Neural cell (in vitro differentiated cells): ENCODE data around the gene STX1B. TPM values are rescaled to one million over a fixed set of nuclear protein-coding genes. Genes with fewer than 3 reads are reported as not detected.

Source experiments
- H2AFZ ChIP-seq: fragments of 200-600, 300-800 bp; sonication (generic), shearing (Covaris generic); 2 replicates; pipeline ENCODE4 v1.6.0; 2014; ENCODE audit warnings: low read depth, mild to moderate bottlenecking, antibody characterized with exemption, low read length, moderate library complexity
- H3F3A ChIP-seq: fragments of 200-600 bp; shearing (Covaris generic); 2 replicates; pipeline ENCODE4 v1.6.1; 2016; ENCODE audit warnings: mild to moderate bottlenecking, moderate library complexity, mixed read lengths, antibody characterized with exemption, low read length; ENCODE audit not compliant: insufficient read depth, poor library complexity, severe bottlenecking
- H3K27ac ChIP-seq: fragments of 200-600, 300-800 bp; sonication (generic), shearing (Covaris generic); 2 replicates; pipeline ENCODE4 v1.5.1; 2014; ENCODE audit warnings: mild to moderate bottlenecking, low read length, moderate library complexity
- H3K27me3 ChIP-seq: fragments of 300-800, 200-600 bp; sonication (generic), shearing (Covaris generic); 2 replicates; pipeline ENCODE4 v1.6.0; 2014; ENCODE audit warnings: mild to moderate bottlenecking, low read depth, low read length, moderate library complexity; ENCODE audit not compliant: insufficient read depth
- H3K36me3 ChIP-seq: fragments of 300-800, 200-600 bp; sonication (generic), shearing (Covaris generic); 2 replicates; pipeline ENCODE4 v1.5.1; 2014; ENCODE audit warnings: mild to moderate bottlenecking, antibody characterized with exemption, low read length, moderate library complexity; ENCODE audit not compliant: insufficient read depth
- H3K4me2 ChIP-seq: fragments of 300-800, 200-600 bp; sonication (generic), shearing (Covaris generic); 2 replicates; pipeline ENCODE4 v1.6.0; 2014; ENCODE audit warnings: mild to moderate bottlenecking, low read length
- H3K4me3 ChIP-seq: fragments of 300-800, 200-600 bp; sonication (generic), shearing (Covaris generic); 2 replicates; pipeline ENCODE4 v1.5.1; 2014; ENCODE audit warnings: mild to moderate bottlenecking, low read length, moderate library complexity
- H3K79me2 ChIP-seq: fragments of 200-600 bp; shearing (Covaris generic); replicated peaks from 2 replicates; pipeline ENCODE4 v1.6.0; 2014; ENCODE audit warnings: mild to moderate bottlenecking, low read length, moderate library complexity; ENCODE audit not compliant: insufficient read depth
- H3K9ac ChIP-seq: fragments of 300-800, 200-600 bp; sonication (generic), shearing (Covaris generic); 2 replicates; pipeline ENCODE4 v1.6.1; 2016; ENCODE audit warnings: mild to moderate bottlenecking, low read length, mixed read lengths
- H3K9me2 ChIP-seq: fragments of 200-600 bp; shearing (Covaris generic); 2 replicates; pipeline ENCODE4 v1.6.1; 2016; ENCODE audit warnings: mild to moderate bottlenecking, low read length, mixed read lengths; ENCODE audit not compliant: insufficient read depth
- H3K9me3 ChIP-seq: fragments of 200-600, 300-800 bp; sonication (generic), shearing (Covaris generic); 2 replicates; pipeline ENCODE4 v1.6.1; 2016; ENCODE audit warnings: mild to moderate bottlenecking, mixed run types, low read length, moderate library complexity, mixed read lengths
- H4K20me1 ChIP-seq: fragments of 200-600 bp; shearing (Covaris generic); 2 replicates; pipeline ENCODE4 v1.6.1; 2016; ENCODE audit warnings: mild to moderate bottlenecking, mixed run types; ENCODE audit not compliant: insufficient read depth
- EP300 ChIP-seq: fragments of 450-650 bp; conservative IDR thresholded peaks from 2 replicates; pipeline ENCODE4 v1.6.1; 2014; ENCODE audit warnings: antibody characterized with exemption, mild to moderate bottlenecking, moderate library complexity; ENCODE audit not compliant: poor library complexity, severe bottlenecking
- EZH2 ChIP-seq: fragments of 200-600, 300-800 bp; shearing (Covaris generic), sonication (generic); IDR thresholded peaks from 2 replicates; pipeline ENCODE4 v1.6.1; 2014; ENCODE audit warnings: antibody characterized with exemption, low read length, borderline replicate concordance, mild to moderate bottlenecking; ENCODE audit not compliant: insufficient read depth, poor library complexity, severe bottlenecking
- MXI1 ChIP-seq: fragments of 450-650 bp; conservative IDR thresholded peaks from 2 replicates; pipeline ENCODE4 v1.6.1; 2014; ENCODE audit warnings: antibody characterized with exemption, mild to moderate bottlenecking; ENCODE audit not compliant: poor library complexity, severe bottlenecking
- POLR2AphosphoS5 ChIP-seq: IDR thresholded peaks from 2 replicates; pipeline ENCODE4 v1.6.1; 2012
- RAD21 ChIP-seq: fragments of 450-650 bp; conservative IDR thresholded peaks from 2 replicates; pipeline ENCODE4 v1.6.1; 2014; ENCODE audit warnings: antibody characterized with exemption, mild to moderate bottlenecking, moderate library complexity
- SMC3 ChIP-seq: fragments of 450-650 bp; conservative IDR thresholded peaks from 2 replicates; pipeline ENCODE4 v1.6.1; 2014; ENCODE audit warnings: antibody characterized with exemption, mild to moderate bottlenecking, moderate library complexity; ENCODE audit not compliant: poor library complexity
- TAF1 ChIP-seq: IDR thresholded peaks from 2 replicates; pipeline ENCODE4 v1.6.1; 2012; ENCODE audit warnings: low read depth
- polyA plus RNA-seq: library from polyadenylated mRNA; depleted of rRNA; stranded (reverse); fragments of >200 nt; gene quantifications from 2 replicates; pipeline ENCODE4 v1.2.3, GENCODE V29; 2014
- TF ChIP-seq, protein P1 (sequence below): fragments of 450-650 bp; IDR thresholded peaks from 2 replicates; pipeline ENCODE4 v1.5.1; 2014; ENCODE audit warnings: antibody characterized with exemption, mild to moderate bottlenecking, moderate library complexity; ENCODE audit not compliant: poor library complexity, severe bottlenecking
- TF ChIP-seq, protein P2 (sequence below): IDR thresholded peaks from 2 replicates; pipeline ENCODE4 v1.6.1; 2012; ENCODE audit warnings: borderline replicate concordance

Gene STX1B
- polyA plus RNA-seq, 1 donor from 2014 or later = 4.5 TPM

DNA sequence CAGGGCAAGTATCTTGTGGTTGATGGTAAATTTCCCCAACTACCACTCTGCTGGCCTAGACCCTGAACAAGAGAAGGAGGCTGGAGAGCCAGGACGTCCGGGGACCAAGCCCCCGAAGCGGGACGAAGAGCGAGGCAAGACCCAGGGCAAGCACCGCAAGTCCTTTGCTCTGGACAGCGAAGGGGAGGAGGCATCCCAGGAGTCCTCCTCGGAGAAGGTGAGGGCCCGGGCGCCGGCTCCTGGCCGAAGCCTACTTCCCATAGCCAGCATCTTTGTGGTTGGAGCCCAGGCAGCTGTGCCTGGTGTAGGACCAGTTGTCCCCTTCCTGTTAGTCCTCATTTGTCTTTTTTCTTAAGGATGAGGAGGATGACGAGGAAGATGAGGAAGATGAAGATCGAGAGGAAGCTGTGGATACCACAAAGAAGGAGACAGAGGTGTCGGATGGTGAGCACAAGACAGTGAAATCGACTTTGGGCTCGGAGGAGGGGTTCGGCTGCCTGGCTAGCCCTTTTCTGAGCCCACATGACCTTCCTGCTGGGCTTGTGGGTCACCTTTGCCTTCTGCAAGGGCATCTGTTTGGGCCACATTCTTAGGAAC, 41.1 kb downstream of the STX1B start:
- Histone ChIP-seq H3K9me3 (no peaks in the 10 kb centered on the region), H3K79me2 (no peaks in the 10 kb centered on the region), H3K9ac (no peak overlapping the region), H3K27ac (no peak overlapping the region), H3K36me3 (no peaks in the 10 kb centered on the region), H2AFZ (no peak overlapping the region), H3K4me3 (no peak overlapping the region), H3K9me2 (no peaks in the 10 kb centered on the region), H4K20me1 (no peaks in the 10 kb centered on the region), H3K4me2 (no peak overlapping the region), H3K27me3 (no peaks in the 10 kb centered on the region), H3F3A (no peaks in the 10 kb centered on the region)
- TF ChIP-seq, protein P1, sequence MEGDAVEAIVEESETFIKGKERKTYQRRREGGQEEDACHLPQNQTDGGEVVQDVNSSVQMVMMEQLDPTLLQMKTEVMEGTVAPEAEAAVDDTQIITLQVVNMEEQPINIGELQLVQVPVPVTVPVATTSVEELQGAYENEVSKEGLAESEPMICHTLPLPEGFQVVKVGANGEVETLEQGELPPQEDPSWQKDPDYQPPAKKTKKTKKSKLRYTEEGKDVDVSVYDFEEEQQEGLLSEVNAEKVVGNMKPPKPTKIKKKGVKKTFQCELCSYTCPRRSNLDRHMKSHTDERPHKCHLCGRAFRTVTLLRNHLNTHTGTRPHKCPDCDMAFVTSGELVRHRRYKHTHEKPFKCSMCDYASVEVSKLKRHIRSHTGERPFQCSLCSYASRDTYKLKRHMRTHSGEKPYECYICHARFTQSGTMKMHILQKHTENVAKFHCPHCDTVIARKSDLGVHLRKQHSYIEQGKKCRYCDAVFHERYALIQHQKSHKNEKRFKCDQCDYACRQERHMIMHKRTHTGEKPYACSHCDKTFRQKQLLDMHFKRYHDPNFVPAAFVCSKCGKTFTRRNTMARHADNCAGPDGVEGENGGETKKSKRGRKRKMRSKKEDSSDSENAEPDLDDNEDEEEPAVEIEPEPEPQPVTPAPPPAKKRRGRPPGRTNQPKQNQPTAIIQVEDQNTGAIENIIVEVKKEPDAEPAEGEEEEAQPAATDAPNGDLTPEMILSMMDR = no peak
- TF ChIP-seq, protein P2, sequence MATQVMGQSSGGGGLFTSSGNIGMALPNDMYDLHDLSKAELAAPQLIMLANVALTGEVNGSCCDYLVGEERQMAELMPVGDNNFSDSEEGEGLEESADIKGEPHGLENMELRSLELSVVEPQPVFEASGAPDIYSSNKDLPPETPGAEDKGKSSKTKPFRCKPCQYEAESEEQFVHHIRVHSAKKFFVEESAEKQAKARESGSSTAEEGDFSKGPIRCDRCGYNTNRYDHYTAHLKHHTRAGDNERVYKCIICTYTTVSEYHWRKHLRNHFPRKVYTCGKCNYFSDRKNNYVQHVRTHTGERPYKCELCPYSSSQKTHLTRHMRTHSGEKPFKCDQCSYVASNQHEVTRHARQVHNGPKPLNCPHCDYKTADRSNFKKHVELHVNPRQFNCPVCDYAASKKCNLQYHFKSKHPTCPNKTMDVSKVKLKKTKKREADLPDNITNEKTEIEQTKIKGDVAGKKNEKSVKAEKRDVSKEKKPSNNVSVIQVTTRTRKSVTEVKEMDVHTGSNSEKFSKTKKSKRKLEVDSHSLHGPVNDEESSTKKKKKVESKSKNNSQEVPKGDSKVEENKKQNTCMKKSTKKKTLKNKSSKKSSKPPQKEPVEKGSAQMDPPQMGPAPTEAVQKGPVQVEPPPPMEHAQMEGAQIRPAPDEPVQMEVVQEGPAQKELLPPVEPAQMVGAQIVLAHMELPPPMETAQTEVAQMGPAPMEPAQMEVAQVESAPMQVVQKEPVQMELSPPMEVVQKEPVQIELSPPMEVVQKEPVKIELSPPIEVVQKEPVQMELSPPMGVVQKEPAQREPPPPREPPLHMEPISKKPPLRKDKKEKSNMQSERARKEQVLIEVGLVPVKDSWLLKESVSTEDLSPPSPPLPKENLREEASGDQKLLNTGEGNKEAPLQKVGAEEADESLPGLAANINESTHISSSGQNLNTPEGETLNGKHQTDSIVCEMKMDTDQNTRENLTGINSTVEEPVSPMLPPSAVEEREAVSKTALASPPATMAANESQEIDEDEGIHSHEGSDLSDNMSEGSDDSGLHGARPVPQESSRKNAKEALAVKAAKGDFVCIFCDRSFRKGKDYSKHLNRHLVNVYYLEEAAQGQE = no peak
- TF ChIP-seq POLR2AphosphoS5 = no peak
- no peak for TF ChIP-seq TAF1
- no peak for TF ChIP-seq EP300
- TF ChIP-seq MXI1 = no peak
- TF ChIP-seq RAD21 = no peak
- TF ChIP-seq EZH2 = no peak
- TF ChIP-seq SMC3 = no peak

DNA sequence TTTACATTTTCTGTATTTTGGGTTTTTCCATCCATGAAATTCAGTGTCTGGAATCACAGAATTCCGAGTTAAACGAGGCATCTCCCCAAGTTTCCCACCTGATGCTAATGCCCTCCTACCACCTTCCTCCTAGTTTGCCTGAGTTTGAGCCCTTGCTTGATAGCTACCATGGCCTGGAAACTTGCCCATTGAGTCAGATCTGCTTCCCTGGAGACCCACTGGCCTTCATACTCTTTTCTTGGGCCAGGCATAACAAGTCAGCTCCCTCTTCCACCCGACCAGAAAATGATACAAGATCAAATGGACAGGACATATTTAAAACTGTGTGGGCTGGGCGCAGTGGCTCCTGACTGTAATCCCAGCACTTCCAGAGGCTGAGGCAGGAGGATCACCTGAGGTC, 42.6 kb downstream of the STX1B start:
- H3K36me3 ChIP-seq = no peaks in the 10 kb centered on the region
- no peaks in the 10 kb centered on the region for H3K79me2 ChIP-seq

More for the DNA sequence above, 42.6 kb downstream of the STX1B start:
- Histone ChIP-seq H3K27me3 (no peaks in the 10 kb centered on the region), H3K4me2 (no peak overlapping the region), H3K27ac (no peak overlapping the region), H3F3A (no peaks in the 10 kb centered on the region), H3K4me3 (no peak overlapping the region), H3K9ac (no peak overlapping the region), H4K20me1 (no peaks in the 10 kb centered on the region), H2AFZ (no peak overlapping the region), H3K9me3 (no peaks in the 10 kb centered on the region), H3K9me2 (no peaks in the 10 kb centered on the region)
- TF ChIP-seq RAD21 = no peak
- no peak for TF ChIP-seq TAF1
- TF ChIP-seq EP300 = no peak
- TF ChIP-seq, protein P1 = no peak
- TF ChIP-seq POLR2AphosphoS5 = no peak
- TF ChIP-seq, protein P2 = no peak
- no peak for TF ChIP-seq EZH2
- TF ChIP-seq MXI1 = no peak
- TF ChIP-seq SMC3 = no peak
